ENCODE measurements around the gene LMAN2L.
"Not testable (repeated sequence)": the region's sequence is repeated elsewhere in the genome, so short reads cannot be mapped to it uniquely, and the experiment has no call there.

LMAN2L gene

DNA sequence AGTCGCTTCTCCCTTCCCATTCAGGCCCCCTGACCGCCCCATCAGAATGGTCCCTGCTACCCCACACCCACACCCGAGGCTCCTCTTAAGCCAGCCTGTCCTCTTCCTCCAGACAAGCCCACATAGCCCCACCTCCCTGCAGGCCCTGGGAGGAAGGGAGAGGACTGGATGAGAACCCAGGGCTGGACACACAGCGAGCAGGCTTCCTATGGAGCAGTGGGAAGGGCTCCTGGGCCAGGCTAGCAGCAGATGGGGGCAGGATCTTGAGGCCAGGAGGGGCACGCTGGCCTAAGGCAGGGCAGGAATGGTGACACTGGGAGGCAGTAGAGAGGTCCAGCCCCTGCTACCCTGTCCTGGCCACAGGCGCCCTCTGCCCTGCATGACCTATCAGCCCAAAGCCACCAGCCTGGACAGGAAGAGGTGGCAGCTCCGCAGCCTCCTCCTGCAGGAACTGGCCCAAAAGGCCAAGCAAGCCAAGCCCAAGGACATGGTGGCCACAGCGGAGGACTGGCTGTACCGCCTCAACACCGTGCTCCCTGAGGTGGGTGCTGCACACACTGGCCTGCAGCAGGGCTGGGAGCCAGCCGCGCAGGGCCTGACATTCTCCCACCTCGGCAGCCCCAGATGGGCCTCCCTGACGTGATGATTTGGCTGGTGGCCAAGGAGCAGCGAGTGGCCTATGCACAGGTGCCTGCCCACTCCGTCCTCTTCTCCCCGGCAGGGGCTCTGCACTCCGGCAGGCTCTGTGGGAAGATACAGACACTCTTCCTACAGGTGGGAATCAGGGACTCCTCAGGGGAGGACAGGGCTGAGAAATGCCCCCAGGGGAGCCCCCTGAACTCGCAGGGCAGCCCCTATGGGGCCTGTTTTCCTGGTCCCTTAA lies 54.0 kb downstream of the LMAN2L start:
- DNase-seq = no peak

- DNase-seq = no peak
Measured at GRCh38 chr2:96684883-96685576, 54.8 kb downstream of the LMAN2L start.

DNA sequence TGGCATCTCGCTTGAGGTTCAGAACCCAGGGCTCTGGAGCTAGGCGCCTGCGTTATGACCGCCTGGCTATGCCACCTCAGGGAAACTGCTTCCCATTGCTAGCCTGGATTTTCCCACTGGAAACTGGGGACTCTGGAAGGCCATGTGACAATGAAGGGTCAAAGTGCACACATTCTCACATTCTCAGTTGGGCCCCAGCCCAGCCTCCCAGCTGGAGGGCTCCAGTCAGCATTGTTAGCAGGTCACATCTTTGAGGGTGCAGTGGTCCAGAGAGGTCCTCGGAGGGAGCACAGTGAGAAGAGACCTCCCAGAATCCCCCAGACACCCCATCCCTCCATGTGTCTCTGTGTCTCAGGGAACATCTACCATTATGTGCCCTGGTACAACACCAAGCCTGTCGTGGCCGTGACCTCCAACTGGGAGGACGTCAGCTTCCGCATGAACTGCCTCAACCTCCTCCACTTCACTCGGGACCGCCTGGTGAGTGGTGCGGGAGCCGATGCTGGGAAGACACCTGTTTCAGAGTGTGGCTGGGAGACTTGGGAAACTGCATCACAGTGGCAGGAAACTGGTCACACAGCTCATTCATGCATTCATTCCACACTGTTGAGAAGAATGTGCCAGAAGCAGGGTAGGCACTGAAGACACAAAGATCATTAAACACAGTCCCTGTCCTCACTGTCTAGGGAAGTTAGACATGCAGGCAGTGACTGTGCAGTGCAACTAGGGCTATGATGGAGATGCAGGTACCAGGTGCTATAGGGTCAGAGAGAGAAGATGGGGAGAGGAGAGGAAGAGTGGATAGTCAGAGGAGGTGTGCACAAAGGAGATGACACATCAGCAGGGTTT lies 55.7 kb downstream of the LMAN2L start:
- DNase-seq = no peak

GRCh38 chr2:96683307-96683706 lies 56.6 kb downstream of the LMAN2L start:
- no peak for DNase-seq

DNA sequence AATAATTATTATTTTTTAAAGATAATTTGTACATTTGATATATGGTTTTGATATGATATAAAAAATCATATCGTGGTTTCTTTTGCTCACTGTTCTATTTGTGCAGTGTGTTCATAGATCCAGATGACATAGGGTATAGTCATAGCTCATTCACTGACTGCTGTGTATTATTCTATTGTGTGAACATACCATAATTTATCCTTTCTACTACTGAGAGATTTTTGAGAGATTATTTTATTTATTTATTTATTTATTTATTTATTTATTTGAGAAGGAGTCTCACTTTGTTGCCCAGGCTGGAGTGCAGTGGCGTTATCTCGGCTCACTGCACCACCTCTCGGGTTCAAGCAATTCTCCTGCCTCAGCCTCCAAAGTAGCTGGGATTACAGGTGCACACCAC lies 58.3 kb downstream of the LMAN2L start:
- DNase-seq = no peak

DNA sequence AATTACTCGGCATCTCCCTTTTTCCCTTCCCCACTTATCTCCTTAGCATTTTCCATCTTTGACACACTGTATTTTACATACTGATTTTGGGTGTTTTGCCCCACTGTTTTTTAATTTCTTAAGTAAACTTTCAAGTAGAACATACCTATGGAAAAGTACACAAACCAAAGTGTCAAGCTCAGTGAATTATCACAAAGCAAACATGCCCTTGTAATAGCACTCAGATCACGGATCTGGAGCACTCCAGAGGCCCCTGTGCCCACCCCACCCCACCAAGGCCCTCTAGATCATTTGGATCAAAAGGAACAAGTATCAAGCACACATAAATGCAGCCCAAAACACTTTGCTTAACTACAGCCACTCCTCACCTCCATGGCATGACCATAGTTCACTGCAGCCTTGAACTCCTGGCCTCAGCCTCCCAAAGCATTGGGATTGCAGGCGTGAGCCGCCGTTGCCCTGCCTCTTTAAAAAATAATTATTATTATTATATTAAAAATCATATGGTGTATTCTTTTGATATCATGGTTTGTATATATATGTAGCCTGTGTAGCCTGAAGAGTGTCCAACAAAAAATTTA lies 59.2 kb downstream of the LMAN2L start:
- DNase-seq = no peak

DNA sequence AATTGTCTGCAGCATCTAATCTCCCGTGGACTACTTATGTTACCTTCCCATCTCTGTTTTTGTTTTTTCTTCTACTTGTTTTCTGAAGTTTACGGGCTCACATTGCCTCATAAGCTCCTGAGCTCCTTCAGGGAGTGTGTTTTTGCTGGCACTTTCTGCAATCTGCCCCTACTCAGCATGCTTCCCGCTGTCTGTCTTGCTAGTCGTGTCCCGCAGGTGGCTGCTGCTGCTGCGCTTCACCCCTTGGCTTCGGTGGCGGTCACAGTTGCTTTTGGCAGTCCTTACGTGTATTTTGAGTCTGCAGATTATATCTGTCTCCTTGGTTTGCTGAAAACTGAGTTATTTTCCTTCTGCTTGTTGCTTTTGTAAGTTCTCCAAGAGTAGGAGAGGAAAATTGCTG lies 60.0 kb downstream of the LMAN2L start:
- no peak for DNase-seq

DNA sequence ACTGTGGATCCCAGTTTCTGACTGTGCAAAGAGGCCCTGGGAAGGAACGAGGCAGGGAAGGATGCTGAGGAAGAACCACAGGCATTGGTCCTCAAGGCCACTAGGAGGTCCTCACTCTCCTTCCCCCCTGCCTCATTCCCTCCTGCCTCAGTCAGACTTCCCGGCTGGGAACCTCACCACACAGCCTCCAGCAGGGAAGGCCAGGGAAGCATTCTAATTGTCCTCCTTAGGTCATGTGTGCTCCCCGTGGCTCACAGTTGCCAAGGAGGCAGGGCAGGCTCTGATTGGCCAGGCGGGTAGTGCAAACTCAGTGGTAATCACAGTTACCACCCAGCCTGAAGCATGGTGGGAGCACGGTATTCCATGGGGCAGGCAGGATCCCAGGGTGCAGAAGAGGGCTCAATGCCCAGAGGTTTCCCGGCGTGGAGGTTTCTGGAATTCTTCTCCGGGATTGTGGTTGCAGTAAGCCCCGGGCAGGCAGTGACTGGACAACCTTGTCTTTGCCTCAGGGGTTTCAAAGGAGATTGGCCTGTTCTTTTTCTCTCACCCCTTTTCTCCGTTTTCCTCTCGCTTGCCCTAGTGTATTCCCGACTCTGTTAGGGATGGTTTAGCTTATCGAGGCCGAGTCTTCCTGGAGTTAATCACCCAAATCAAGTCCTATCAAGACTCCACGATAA lies 70.2 kb downstream of the LMAN2L start:
- no peak for DNase-seq

DNA sequence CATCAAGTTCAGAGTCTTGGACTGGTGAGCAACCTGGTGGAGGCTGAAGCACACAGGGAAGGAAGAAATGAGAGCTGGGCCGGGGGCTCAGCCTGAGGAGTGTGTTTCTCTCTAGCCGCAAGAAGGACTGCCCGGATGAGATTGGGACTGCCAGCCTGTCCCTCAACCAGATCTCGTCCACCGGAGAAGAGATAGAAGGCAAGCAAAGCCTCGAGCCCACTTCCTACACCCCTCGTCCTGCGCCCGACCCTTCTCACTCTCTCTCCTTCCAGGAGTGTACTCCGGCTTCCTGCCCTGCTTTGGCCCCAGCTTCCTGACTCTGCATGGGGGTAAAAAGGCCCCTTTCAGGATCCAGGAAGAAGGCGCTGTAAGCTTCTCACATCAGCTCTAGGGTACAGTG lies 71.1 kb downstream of the LMAN2L start:
- DNase-seq = no peak

DNA sequence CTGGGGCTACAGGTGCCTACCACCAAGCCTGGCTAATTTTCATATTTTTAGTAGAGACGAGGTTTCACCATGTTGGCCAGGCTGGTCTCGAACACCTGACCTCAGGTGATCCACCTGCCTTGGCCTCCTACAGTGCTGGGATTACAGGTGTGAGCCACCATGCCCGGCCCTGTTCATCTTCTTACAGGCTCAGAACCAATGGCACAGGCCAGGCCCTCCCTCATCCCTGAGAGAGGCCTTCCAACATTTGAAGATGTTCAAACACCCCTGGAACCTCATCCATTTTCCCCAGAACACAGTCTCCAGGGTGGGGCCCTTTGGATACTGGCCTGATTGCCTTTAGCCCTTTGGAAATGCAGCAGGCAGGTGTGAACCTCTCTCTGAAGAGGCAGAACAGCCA lies 74.1 kb downstream of the LMAN2L start:
- not testable (repeated sequence) for DNase-seq

DNA sequence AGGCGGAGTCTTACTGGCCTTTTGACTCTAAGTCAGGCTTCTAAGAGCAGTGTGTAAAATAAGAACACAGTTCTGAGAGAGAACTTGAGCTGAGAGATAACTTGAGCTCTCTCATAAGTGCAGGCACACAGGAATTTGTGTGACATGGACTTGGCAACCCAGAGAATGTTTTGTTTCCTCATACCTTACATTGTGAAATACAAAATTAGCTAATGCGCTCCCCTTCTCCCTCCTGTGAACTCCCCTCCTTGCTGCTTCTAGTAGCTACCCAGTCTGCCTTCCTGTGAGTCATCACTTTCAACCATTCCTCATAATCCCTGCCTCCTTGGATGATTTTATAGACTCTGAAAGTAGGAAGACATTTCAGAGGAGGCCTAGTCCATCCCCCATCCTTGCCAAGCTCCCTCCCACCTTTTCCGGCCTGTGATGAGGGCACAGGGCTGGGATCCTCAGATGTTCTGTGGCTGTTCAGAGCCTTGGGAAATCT lies 74.7 kb downstream of the LMAN2L start:
- no peak for DNase-seq

DNA sequence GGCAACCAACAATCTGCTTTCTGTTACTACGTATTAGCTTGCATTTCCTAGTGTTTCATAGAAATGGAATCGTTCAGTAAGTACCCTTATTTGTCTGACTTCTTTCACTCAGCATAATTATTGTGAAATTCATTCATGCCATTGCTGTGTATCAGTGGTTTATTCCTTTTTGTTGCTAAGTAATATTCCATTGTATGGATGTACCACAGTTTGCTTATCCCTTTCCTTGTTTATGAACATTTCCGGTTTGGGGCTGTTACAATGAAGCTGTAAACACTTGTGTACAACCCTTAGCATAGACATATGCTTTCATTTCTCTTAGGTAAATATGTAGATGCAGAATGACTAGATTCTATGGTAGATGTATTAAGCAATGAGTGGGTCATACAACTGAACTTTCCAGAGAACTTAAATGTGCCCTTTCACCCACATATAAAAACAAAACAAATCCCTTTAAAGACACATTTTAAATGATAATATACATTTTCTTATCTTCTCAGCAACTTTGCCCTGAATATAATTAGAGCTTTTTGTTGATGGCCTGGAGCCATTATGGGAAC lies 75.4 kb downstream of the LMAN2L start:
- no peak for DNase-seq

DNA sequence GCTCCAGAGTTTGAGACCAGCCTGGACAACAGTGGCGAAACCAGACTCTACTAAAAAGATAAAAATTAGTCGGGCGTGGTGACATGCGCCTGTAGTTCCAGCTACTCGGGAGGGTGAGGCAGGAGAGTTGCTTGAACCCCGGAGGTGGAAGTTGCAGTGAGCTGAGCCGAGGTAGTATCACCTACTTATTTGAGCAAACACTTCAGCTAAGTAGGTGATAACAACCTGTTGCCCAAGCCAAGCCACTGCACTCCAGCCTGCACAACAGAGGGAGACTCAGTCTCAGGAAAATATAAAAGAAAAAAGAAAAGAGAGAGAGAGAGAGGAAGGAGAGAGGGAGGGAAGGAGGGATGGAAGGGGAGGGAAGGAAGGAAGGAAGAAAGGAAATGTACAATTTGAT lies 76.0 kb downstream of the LMAN2L start:
- DNase-seq = no peak

- DNase-seq = no peak
Measured at GRCh38 chr2:96663177-96663576, 76.7 kb downstream of the LMAN2L start.

DNA sequence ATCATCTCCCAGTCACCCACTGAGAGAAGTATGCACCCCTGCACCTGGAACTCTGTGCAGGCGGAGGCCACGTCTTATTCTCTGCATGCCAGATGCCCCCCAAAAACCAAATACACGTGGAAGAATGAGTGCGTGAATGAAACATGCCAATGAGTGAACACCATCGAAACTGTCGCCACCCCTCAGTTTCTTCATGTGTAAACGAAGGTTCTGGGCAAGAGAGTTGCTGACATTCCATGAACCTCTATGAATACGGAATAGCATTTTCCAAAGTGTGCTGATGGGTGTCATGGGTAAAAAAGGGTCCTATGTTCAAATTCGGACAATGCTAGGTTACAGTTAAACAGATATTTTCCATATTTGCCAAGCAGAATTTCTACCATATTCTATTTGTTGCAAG lies 77.5 kb downstream of the LMAN2L start:
- DNase-seq = no peak

- DNase-seq = no peak
Measured at GRCh38 chr2:96661324-96661723, 78.5 kb downstream of the LMAN2L start.

DNA sequence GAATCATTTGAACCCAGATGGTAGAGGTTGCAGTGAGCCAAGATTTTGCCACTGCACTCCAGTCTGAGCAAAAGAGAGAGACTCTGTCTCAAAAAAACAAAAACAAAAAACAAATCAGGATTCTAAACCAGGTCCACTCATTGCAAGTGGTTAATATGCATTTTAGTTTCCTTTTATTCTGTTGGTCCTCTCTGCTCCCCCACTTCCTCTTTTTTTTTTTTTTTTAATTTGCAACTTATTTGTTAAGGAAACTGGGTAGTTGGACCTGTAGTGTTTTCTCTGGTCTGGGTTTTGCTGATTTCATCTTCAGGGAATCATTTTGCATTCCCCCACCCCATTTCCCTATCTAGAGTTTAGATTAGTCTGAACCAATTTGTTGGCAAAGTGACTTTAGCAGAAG lies 83.3 kb downstream of the LMAN2L start:
- no peak for DNase-seq

Measured in NCI-H1436 (cell line).